NCI-H510A (cell line): ENCODE results near the gene CCDC141.

Experiments
- DNase-seq: peaks from one replicate; lab custom pipeline; 2025; lab: John Stamatoyannopoulos, UW

CCDC141 gene

DNA sequence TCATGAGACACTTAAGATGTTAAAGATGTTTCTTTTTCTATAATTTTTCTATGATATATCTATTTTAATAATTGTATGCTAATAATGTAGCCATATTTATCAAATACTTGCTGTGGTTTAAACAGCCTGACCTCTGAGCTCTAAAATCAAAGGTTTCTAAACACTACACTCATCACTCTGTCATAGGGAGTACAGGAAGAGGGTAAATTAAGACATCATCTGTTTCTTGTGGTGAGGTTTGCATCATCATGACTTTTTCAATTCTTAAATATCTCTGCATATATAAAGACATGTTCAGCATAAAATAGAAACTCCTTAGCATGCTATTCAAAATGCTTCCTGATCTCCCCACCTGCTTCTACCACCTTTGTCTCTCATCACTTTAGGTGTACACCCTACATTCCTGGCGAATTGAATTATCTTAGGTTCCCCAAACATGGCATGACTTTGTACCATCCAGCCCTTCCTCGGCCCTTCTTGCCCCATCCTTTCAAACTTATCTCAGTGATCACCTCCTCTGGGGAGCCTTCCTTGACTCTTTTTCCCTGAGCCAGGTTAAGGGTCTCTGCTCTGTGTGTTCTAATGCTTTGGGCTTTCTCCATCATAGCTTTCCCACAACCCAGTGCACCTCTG, 137.4 kb downstream of the CCDC141 start:
- no peak for DNase-seq

GRCh38 chr2:178911039-178911438, 138.9 kb downstream of the CCDC141 start:
- no peak for DNase-seq

DNA sequence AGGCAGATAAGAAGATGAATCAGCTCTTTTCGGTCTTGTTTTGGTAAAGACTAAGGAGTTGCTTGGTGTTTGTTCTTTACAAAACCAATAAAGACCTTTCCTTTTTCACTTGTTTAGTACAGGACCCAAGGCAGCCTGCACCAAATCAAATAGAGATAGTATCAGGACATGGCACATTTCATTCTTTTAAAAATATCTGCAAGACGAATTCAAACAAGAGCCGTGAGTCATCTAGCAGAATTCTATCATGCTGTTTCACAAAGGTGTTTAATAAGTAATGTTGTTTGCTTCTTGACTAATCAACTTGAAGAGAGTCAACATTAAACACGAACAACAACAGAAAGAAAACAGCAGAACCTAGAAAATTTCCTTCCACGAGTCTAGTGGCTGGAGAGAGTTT, 139.9 kb downstream of the CCDC141 start:
- DNase-seq: no peak

DNA sequence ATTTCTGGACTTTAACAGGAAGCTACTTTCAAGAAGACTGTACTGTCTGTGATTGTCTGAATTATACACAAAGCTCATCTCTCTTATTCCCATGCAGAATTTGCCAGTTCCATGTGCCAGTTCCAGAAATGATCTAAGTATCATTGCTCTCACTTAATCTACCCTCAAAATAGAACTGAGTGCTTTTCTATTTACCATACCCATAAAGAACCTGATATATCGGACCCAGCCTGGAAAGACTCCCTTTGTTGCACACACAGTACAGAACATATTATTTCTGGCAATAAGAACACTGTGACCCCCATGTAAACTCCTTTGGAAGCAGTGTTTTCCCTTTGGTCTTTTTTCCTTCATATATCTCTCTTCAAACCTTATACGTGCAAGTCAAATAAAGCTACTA, 140.4 kb downstream of the CCDC141 start:
- no peak for DNase-seq

- DNase-seq: no peak
Measured at GRCh38 chr2:178908810-178909209, 141.1 kb downstream of the CCDC141 start.

GRCh38 chr2:178905261-178905660, 144.7 kb downstream of the CCDC141 start:
- DNase-seq: no peak

DNA sequence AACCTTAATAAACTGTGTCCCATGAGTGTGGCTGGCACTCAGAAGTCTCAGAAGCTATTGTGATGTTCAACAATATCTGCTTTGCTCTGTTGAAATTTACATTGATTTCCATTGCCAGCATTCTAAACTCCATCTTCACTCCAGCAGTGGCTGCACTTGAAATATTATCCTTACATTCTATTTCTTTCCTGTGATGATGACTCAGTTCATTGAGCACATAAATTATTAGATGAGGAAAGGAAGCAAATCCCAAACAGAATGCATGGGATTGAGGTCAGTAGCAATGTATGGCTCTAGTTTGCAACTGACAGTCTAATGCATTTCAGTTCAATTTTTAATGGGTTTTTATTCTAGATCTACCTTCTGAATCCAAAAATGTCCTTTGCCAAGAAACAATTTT, 150.3 kb downstream of the CCDC141 start:
- DNase-seq: no peak

DNA sequence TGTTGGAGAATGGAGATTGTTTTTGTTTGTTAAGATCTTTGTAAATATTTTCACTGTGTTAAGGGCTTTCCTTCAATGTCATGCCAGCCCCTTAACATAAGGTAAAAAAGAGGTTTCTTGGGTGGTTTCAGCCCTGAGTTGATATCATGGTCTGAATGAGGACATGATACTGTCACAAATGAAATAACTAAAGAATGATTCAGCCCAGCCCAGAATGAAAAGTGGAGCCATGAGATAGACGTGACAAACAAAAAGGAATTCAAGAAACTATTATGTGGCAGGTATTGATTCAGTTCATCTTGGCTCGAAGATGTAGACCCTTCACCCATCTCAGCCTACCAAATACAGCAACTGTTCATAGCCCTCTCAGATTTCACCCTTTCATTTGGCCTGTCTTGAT, 154.1 kb downstream of the CCDC141 start:
- DNase-seq: no peak

GRCh38 chr2:178895171-178895570, 154.8 kb downstream of the CCDC141 start:
- no peak for DNase-seq

GRCh38 chr2:178892751-178893625, 156.9 kb downstream of the CCDC141 start:
- DNase-seq: no peak

DNA sequence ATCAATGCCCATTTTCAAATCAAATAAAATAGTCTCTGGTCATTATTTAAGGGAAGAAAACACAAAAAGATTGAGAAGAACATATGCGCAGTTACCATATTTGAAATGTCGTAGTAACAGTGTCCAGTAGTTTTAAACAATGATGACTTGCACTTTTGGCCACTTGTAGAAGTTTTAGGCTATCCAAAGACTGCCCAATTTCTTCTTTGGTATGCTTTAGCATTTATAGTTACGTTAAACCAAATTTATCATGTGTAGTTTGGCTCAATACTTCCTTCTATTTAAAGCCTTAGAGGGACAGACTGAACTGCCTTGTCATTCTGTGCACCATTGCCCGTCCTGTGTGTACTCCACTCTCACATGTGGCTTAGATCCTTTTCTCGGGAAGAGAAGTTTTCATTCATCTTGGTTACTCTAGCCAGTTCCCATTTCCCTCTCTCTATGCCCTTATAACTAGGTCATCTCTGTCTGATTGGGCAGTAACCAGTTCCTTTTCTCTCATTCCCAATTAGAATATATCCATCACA, 157.9 kb downstream of the CCDC141 start:
- DNase-seq: no peak

DNA sequence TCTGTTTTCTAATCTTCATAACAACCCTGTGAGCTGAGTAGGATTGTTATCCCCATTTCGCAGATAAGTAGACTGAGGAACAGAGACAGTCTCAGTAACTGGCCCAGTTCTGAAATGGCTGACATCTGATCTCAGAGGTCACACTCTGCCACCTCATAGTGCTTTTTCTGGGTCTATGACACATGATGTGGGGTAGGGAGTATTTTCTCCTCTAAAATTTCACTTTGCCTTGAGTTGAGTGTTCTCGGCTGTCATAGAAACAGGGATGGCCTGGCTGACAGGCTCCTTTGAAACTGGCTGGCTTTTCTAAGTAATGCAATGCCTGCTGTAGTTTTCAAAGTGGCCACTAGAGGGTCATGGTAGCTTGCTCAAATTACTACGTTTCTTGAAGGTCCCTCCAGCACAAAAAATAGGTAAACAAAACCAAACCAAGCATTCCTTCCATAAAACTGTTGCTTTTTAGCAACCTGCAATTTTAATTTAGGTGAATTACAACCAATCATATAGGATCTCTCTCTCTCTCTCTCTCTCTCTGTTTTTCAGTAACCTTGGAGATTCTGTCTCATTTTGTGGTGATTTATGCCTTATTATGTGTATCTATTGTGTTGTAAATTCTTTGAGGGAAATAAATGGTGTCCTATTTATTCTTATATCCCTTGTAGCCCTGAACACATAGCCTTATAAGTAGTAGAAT, 158.5 kb downstream of the CCDC141 start:
- peak; percentile 23 for DNase-seq

- no peak for DNase-seq
Measured at GRCh38 chr2:178886006-178886405, 163.9 kb downstream of the CCDC141 start.

DNA sequence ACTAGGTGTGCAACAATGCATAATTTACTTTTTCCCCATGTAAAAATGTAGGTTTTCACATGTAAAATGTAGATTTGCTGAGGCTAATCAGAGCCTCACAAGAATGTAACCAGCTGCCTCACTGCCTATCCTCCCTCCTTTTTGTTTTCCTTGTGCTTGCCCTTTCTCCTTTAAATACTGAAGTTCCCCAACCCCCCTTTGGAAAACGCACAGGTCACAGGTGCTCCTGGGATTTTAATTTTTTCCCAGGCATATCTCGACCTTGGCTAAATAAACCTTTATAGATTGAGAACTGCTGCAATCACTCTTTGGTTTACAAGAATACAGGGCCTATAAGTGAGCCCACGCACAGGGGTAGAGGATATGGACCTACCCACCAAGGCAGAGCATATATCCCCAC, 165.5 kb downstream of the CCDC141 start:
- DNase-seq: no peak

DNA sequence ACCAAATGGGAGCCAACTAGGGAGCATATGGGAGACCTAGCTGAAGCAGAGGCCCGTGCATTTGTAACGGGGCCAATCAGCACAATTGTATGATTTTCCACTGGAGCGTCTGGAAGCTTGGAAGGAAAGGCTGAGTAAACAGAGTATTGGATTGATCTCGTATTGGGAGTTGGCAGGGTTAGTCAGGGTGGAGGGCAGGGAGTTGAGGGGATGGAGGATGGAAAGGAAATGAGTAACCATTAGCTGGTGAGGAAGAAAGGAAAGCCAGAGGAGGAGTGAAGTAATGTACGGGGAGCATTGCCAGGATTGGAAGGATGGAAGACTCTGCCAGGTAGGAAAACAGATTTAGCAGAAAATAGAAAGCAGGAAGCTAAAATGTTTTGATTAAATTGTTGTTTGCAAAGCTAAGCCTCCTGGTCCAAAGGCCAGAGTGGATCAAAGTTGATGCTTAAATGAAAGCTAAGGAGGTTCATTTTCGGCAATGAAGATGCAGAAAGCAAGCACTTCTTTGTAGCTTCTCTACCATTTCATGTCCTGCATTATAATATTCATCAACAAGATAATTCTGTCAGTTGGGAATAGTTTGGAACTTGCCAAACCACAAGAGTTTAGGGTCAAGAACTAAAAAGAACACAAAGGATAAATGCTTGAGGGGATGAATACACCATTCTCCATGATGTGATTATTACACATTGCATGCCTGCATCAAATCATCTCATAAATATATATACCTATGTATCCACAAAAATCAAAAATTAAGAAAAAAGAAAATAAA, 167.1 kb downstream of the CCDC141 start:
- DNase-seq: no peak

GRCh38 chr2:178881075-178881474, 168.9 kb downstream of the CCDC141 start:
- no peak for DNase-seq

GRCh38 chr2:178880257-178880656, 169.7 kb downstream of the CCDC141 start:
- no peak for DNase-seq

DNA sequence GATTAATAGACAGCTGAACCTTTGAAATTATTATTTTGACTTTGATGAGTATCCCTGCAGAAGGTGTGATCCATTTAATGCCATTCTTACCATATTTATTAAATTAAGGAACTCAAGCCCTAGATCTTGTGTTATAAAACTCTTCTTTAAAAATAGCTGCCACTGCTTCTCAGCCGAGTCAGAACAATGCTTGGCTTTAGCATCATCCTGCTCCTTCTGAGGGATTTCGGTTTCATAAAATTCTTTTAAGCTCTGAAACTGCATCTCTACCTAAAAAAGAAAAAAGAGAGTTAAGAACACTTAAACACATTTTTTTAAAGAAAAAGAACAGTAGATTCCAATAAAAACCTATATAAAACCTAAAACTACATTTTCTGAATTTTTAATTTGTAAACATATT, 172.1 kb downstream of the CCDC141 start:
- no peak for DNase-seq

DNA sequence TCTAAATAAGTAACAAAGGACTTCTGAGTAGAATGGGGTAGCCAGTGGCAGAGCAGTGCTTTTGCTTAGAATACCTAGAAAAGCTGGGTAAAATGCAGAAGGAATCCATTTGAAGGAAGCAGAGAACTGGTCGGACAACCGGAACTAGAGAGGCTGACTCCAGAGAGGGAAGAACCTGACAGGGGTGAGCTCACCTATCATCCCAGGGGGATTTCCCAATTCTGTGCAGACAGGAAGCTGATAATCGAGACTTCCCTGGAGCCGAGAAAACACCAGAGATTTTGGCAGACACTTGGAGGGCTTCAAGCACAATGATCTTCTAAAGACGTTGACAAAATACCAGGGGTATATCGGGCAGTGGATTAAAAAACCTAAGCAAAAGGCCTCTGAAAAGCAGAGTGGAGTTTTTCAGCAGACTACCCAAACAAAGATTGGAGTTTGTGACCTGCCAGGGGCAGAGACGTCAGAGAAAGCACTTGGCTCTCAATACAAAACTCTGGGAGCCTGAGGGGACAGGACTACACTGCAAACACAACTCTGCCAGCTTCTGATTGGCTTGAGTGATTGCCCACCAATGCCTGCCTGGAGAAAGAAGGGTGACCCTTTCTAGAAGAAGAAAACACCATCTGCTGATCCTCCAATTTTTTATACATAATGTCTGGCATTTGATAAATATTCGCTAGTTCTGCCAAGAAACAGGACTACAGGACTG, 175.3 kb downstream of the CCDC141 start:
- DNase-seq: no peak

GRCh38 chr2:178873912-178874311, 176.0 kb downstream of the CCDC141 start:
- no peak for DNase-seq

GRCh38 chr2:178871536-178871935, 178.4 kb downstream of the CCDC141 start:
- DNase-seq: no peak
